SK-N-MC (cell line): ENCODE data around the gene INTS4.
"Not testable (repeated sequence)": the region's sequence is repeated elsewhere in the genome, so short reads cannot be mapped to it uniquely, and the experiment has no call there.

ENCODE experiments used
- DNase-seq: peaks from one replicate; pipeline ENCODE4 v3.0.0-alpha.2; 2011; ENCODE audit warnings: low read depth, low spot score
- H3K27ac ChIP-seq: fragments of 200-600 bp; sonication (generic); 2 replicates; pipeline ENCODE4 v1.5.1; 2016; ENCODE audit warnings: mixed run types
- H3K36me3 ChIP-seq: fragments of 200-600 bp; sonication (generic); 2 replicates; pipeline ENCODE4 v1.6.1; 2017; ENCODE audit warnings: antibody characterized with exemption, low read length, mixed read lengths; ENCODE audit not compliant: insufficient read depth
- H3K4me3 ChIP-seq: fragments of 200-600 bp; sonication (generic); 2 replicates; pipeline ENCODE4 v1.5.1; 2016
- H3K9ac ChIP-seq: fragments of 200-600 bp; sonication (generic); 2 replicates; pipeline ENCODE4 v1.8.0; 2017; ENCODE audit warnings: mixed run types, mixed read lengths; ENCODE audit not compliant: insufficient read length
- H3K9me3 ChIP-seq: fragments of 200-600 bp; sonication (generic); 2 replicates; pipeline ENCODE4 v1.6.1; 2017; ENCODE audit warnings: low read depth, mild to moderate bottlenecking, antibody characterized with exemption, low read length, moderate library complexity, mixed read lengths
- EZH2 ChIP-seq: fragments of 200-600 bp; sonication (generic); IDR thresholded peaks from one replicate; pipeline ENCODE4 v1.6.1; 2017; ENCODE audit warnings: antibody characterized with exemption
- FOXP2 ChIP-seq: optimal IDR thresholded peaks from 2 replicates; pipeline ENCODE3; 2011; ENCODE audit warnings: mild to moderate bottlenecking, moderate library complexity; ENCODE audit not compliant: insufficient read depth; ENCODE audit errors: extremely low read length, control extremely low read depth
- POLR2AphosphoS5 ChIP-seq: IDR thresholded peaks from 2 replicates; pipeline ENCODE4 v1.6.1; 2012; ENCODE audit warnings: mild to moderate bottlenecking, low read depth, low read length, borderline replicate concordance

Gene INTS4

DNA sequence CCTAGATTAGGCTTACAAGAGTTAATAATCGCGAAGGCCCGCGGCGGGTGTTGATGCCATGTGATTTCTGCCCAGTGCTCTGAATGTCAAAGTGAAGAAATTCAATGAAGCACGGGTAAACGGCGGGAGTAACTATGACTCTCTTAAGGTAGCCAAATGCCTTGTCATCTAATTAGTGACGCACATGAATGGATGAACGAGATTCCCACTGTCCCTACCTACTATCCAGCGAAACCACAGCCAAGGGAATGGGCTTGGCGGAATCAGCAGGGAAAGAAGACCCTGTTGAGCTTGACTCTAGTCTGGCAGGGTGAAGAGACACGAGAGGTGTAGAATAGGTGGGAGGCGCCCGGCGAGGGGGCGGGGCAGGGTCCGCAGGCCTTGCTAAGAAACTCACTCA lies 108.1 kb downstream of the INTS4 start:
- Histone ChIP-seq H3K36me3 (peaks cover 13% of the 10 kb centered on the region; the same call in 1 of the 2 replicates), H3K27ac (no peak overlapping the region), H3K9me3 (no peaks in the 10 kb centered on the region), H3K9ac (no peak overlapping the region), H3K4me3 (no peak overlapping the region)
- TF ChIP-seq POLR2AphosphoS5 (no peak), FOXP2 (no peak), EZH2 (no peak)
- no peak for DNase-seq

DNA sequence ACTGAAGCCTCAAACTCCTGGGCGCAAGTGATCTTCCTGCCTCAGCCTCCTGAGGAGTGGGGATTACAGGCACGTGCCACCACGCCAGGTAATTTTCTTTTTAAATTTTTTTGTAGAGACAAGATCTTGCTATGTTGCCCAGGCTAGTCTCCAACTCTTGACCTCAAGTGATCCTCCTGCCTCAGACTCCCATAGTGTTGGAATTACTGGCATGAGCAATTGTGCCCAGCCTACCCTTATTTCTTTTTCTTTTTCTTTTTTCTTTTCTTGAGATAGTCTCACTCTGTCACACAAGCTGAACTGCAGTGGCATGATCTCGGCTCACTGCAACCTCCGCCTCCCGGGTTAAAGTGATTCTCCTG lies 109.7 kb downstream of the INTS4 start:
- TF ChIP-seq FOXP2 (no peak), POLR2AphosphoS5 (no peak), EZH2 (no peak)
- no peak overlapping the region for H3K27ac ChIP-seq
- no peaks in the 10 kb centered on the region for H3K9me3 ChIP-seq
- H3K4me3 ChIP-seq: no peak overlapping the region
- peaks cover 11% of the 10 kb centered on the region; the same call in 1 of the 2 replicates for H3K36me3 ChIP-seq
- DNase-seq: no peak
- no peak overlapping the region for H3K9ac ChIP-seq

DNA sequence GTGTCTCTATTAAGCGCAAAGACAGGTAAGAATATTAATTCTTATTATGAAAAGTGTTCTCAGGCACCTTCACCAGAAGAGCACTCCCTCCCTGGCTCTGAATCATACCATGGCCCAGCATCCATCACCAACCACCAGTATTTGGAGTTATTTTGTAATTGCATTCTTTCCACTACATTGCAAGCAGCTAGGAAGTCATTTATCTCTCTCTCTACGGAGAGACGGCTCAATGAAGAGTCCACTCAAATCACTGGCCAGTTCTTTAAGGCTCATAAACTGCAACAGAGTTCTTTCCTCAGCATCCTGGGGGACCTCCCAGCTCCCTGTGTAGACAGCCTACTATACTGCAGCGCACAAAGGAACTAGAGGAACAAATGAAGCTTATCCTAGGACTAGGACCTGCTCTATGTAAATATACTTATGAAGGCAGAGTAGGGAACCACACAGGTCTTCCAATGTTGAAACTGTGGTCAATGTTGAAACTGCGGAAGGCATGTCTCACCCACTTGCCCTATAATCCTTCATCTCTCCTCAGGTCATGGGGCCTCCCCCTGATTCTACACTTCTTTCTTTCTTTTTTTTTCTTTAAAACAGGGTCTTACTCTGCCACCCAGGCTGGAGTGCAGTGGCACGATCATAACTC lies 110.2 kb downstream of the INTS4 start:
- H3K9me3 ChIP-seq: no peaks in the 10 kb centered on the region
- no peak overlapping the region for H3K9ac ChIP-seq
- DNase-seq: no peak
- TF ChIP-seq EZH2: no peak
- TF ChIP-seq POLR2AphosphoS5: no peak
- no peak for TF ChIP-seq FOXP2
- no peak overlapping the region for H3K4me3 ChIP-seq
- H3K27ac ChIP-seq: no peak overlapping the region
- peaks cover 6% of the 10 kb centered on the region; the same call in 1 of the 2 replicates for H3K36me3 ChIP-seq

DNA sequence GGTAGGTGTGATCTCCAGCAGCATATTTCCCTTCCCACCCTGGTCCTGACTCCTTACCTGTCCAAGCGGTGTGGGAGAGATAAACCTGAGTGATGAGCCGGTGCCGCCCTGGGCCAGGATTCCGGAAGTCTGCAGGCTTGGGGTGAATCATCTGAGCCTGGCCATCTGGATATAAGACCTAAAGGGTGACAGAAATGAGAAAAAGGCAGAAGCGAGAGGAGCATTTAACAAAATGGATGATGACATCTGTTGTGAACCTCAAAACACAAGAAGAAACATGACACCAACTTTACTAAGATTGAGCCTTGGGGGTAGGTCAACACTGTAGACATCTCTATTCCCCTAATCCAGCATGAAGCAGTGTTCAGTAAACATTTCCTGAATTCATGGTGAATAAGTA lies 110.7 kb downstream of the INTS4 start:
- TF ChIP-seq FOXP2: no peak
- no peak for TF ChIP-seq EZH2
- TF ChIP-seq POLR2AphosphoS5: no peak
- peaks cover 10% of the 10 kb centered on the region; the same call in 1 of the 2 replicates for H3K36me3 ChIP-seq
- no peaks in the 10 kb centered on the region for H3K9me3 ChIP-seq
- no peak overlapping the region for H3K4me3 ChIP-seq
- no peak overlapping the region for H3K27ac ChIP-seq
- H3K9ac ChIP-seq: no peak overlapping the region
- no peak for DNase-seq

DNA sequence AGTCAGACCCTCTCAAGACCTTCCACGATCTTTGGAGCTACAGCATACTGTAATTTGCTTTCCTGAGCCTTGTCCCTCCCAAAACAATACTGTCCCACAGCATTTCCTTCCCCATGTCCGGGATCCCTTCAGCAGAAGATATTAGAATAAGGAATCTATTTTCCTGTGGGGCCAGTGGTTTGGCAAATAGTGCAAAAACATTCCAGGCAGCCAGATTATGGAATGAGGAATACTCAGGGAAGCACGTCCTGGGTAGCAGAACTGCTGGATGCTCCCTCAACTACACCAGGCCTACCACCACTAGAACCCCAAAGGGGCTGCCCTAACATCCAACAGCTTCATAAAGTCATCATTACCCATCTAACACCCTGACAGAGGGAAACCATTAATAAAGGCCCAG lies 112.1 kb downstream of the INTS4 start:
- H3K4me3 ChIP-seq: no peak overlapping the region
- TF ChIP-seq FOXP2 (no peak), POLR2AphosphoS5 (no peak), EZH2 (no peak)
- H3K36me3 ChIP-seq: peaks cover 16% of the 10 kb centered on the region; the same call in 1 of the 2 replicates
- no peak overlapping the region for H3K27ac ChIP-seq
- H3K9ac ChIP-seq: no peak overlapping the region
- DNase-seq: no peak
- no peaks in the 10 kb centered on the region for H3K9me3 ChIP-seq

DNA sequence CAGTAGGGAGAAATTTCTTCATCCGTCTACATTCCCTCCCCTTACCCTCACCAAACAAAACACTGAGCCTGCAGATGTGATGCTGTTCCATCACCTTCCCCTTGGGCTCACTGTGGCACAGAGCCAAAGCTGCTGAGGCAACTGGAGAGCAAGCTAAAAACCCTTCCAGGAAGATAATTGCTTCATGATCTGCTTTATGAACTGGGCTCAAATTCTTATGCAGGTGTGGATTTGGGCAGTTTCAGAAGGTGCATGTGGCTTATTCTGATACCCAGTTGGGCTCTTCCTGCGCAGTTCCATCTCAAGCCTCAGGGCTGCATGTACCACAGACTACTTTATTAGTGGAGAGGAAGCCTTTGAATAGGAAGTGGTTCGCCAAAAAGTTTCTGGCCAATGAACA lies 115.2 kb downstream of the INTS4 start:
- Histone ChIP-seq H3K9ac (no peak overlapping the region), H3K9me3 (no peaks in the 10 kb centered on the region), H3K27ac (no peak overlapping the region), H3K36me3 (peaks cover 23% of the 10 kb centered on the region; the same call in 1 of the 2 replicates), H3K4me3 (no peak overlapping the region)
- no peak for DNase-seq
- TF ChIP-seq FOXP2 (no peak), EZH2 (no peak), POLR2AphosphoS5 (no peak)

DNA sequence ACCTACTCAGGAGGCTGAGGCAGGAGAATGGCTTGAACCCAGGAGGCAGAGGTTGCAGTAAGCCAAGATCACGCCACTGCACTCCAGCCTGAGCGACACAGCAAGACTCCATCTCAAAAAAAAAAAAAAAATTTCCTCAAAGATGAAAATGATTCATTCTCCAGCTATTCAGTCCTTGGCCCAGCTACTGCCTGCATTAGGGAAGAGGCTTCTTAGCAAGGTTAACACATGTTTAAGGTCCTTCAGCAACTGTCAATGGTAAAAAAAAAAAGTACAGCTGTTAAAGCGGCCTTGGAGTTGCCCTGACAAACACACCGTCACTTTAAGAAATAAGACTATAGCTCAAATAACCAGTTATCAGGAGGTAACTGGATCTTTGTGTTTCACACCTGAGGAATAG lies 116.2 kb downstream of the INTS4 start:
- H3K36me3 ChIP-seq: peaks cover 17% of the 10 kb centered on the region; the same call in 1 of the 2 replicates
- H3K4me3 ChIP-seq, H3K27ac ChIP-seq, H3K9me3 ChIP-seq, H3K9ac ChIP-seq, DNase-seq: not testable (repeated sequence)

DNA sequence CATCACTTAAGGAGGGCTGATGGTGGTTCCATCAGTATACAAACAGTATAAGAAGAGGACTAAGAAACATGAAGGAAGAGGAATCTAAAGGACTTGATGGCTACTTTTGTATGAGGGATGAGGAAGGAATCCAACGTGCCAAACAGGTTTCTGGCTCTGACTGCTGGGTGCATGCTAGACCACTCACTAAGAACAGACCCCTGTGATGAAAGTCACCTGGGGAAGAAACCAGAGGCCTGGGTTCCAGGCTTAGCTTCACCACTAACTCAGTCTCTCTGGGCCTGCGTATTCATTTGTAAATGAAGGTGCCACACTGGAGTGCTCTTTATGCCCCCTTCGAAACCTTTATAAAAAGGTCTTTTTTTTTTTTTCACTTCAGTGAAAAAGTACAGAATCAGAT lies 118.4 kb downstream of the INTS4 start:
- H3K36me3 ChIP-seq: peaks cover 17% of the 10 kb centered on the region; the same call in 1 of the 2 replicates

DNA sequence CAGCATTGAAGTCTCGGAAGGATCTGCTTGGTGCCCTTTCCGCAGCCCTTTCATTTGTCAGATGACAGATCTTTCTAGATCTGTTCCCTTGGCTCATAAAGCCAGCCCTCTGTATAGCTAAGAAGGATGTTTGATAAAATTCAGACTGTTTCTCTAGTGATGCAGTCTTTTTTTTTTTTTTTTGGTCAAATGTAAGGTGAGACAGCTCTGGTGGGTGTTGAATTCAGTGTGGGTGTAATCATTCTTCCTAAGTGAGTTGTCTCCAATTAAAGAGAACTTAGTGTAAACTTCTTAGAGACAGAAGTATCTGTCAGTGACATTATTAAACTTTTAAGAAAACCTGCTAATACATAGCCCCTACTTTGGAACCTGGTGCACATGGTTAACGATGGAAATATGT lies 120.3 kb downstream of the INTS4 start:
- H3K9ac ChIP-seq: no peak overlapping the region
- TF ChIP-seq EZH2: no peak
- no peak for TF ChIP-seq FOXP2
- no peak for TF ChIP-seq POLR2AphosphoS5
- no peak overlapping the region for H3K4me3 ChIP-seq
- H3K36me3 ChIP-seq: peaks cover 17% of the 10 kb centered on the region; the same call in 1 of the 2 replicates
- no peaks in the 10 kb centered on the region for H3K9me3 ChIP-seq
- no peak overlapping the region for H3K27ac ChIP-seq
- DNase-seq: no peak

More for the DNA sequence above, 118.4 kb downstream of the INTS4 start:
- Histone ChIP-seq H3K9me3 (no peaks in the 10 kb centered on the region), H3K27ac (no peak overlapping the region), H3K4me3 (no peak overlapping the region), H3K9ac (no peak overlapping the region)
- no peak for DNase-seq
- TF ChIP-seq POLR2AphosphoS5 (no peak), FOXP2 (no peak), EZH2 (no peak)
